ENCODE results near the gene NFATC2IP.

Gene NFATC2IP

DNA sequence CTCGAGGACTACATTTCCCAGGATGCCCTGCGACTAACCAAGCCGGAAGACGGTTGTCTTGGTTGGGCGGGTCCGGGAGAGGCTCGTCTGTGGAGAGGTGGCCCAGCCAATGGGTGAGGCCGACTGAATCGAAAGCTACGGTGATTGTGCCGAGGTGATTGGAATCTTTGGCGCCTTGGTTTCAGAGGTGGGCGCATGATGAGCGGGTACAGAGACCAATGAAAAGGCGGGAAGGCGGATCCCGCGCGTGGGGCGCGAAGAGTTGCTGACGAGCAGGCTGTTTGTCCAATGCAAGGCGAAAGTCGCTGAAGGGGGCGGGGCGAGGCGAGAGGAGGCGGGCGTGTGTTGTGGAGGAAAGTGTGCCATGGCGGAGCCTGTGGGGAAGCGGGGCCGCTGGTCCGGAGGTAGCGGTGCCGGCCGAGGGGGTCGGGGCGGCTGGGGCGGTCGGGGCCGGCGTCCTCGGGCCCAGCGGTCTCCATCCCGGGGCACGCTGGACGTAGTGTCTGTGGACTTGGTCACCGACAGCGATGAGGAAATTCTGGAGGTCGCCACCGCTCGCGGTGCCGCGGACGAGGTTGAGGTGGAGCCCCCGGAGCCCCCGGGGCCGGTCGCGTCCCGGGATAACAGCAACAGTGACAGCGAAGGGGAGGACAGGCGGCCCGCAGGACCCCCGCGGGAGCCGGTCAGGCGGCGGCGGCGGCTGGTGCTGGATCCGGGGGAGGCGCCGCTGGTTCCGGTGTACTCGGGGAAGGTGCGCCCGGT lies at the start of gene NFATC2IP:
Gene NFATC2IP, plus strand, starts transcription at position 290 of the 762 bp plus-strand sequence. Its CDS starts 75 bp downstream, at position 365.
- DNase-seq (ENCODE audit: low spot score): peak; percentile 100

DNA sequence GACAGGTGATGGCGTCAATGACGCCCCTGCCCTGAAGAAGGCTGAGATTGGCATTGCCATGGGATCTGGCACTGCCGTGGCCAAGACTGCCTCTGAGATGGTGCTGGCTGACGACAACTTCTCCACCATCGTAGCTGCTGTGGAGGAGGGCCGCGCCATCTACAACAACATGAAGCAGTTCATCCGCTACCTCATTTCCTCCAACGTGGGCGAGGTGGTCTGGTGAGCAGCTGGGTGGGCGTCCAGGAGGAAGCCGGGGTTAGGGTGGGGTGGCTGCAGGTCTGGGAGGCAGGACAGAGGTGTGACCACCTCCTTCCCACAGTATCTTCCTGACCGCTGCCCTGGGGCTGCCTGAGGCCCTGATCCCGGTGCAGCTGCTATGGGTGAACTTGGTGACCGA lies 48.9 kb upstream of the NFATC2IP start:
- DNase-seq (ENCODE audit: low spot score): no peak

DNA sequence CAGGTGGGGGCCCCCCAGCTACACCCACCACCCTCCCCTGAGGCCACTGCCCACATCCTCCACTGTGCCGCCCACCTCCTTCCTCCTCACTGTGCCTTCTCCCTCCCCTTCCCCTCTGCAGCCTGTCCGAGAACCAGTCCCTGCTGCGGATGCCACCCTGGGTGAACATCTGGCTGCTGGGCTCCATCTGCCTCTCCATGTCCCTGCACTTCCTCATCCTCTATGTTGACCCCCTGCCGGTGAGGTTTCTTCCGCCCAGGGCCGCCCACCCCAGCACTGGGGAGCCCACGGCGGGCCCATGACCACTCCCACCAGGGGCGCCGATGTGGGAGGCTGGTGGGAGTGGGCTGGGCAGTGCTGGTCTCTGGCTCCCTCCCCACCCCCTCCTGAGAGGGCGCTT lies 47.8 kb upstream of the NFATC2IP start:
- DNase-seq (ENCODE audit: low spot score): no peak

DNA sequence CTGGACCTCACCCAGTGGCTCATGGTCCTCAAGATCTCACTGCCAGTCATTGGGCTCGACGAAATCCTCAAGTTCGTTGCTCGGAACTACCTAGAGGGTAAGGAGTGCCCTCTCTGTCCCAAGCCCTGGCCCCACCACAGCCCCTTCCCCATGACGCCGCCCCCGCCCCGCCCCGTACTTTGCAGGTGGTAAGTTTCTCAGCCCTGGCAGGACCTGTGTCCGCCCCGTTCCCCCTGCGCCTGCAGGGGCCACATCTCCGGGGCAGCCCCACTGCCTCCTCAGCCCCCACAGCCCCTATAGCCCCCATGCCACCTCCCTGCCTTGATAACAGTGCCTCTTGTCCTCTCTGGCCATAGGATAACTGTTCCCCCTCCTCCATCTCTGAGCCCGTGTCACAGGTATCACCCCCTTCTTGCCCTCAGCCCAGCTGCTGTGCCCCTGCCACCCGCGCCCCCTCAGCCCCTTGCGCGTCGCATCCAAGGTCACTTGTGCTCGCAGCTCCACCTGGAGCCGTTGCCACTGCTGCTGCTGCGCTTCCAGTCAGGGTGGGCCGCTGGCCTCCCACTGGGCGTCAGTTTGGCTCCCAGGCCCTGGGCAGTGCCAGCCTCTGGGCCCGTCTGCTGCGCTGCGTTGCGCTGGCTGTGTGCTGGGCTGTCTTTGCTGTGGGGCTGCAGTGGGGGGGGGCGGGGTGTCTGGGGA lies 47.2 kb upstream of the NFATC2IP start:
- no peak for DNase-seq (ENCODE audit: low spot score)

DNA sequence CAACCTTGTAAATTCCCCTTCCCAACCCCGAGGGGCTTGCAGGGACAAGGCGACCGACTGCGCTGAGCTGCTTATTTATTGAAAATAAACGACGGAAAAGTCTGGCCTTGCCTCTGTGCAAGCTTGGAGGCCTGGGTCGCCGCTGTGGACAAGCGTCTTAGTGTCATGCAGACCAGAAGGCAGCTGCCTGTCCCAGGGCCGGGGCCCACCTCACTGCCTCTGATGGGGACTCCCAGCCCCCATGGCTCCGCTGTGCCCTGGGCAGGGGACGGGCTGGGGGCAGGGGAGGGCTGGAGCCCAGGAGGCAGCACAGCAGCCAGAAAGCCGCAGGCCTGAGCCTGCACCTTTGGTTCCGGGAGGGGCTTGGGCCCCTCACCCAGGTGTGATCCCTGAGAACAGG lies 46.4 kb upstream of the NFATC2IP start:
- no peak for DNase-seq (ENCODE audit: low spot score)

DNA sequence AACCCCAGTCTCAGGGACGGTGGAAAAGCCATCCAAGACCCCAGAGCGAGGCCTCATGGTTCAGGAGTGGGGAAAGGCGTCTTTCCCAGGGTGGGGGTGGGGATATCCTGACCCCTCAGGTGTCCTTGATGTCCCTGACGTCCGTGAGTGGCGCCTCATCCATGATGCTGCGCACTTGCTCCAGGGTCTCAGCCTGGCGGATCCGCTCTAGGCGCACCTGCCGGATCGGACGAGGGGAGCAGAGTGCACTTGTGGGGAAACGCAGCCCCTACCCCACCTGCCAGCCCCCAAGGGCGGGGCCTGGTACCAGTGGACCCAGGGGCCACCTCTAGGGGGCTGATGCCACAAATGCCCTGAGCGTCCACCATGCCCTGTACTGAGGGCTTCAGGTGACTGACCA lies 45.9 kb upstream of the NFATC2IP start:
- DNase-seq (ENCODE audit: low spot score): no peak

DNA sequence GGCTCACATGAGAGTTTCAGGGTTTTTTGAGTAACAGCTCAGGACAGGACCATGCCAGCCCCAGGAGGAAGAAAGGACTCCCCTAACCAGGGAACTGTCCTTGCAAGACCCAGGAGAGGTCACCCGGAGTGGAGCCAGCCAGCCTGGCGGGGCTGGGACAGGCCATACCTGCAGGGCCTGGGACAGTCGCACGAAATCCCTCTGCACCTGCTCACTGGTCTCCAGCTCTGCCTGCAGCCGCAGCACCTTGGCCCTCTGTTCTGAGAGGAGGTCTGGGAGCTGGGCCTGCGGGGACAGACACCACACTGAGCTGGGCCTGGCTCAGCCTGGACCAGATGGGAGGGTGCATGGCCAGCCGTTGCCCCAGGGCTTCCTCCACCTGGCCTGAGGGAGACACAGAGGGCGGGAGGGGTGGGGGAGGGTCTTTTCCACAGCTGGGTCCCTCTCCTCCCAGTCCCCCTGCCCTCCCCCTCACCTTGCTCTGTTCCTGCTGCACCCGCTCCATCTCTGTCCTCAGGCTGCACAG lies 45.4 kb upstream of the NFATC2IP start:
- DNase-seq (ENCODE audit: low spot score): no peak

DNA sequence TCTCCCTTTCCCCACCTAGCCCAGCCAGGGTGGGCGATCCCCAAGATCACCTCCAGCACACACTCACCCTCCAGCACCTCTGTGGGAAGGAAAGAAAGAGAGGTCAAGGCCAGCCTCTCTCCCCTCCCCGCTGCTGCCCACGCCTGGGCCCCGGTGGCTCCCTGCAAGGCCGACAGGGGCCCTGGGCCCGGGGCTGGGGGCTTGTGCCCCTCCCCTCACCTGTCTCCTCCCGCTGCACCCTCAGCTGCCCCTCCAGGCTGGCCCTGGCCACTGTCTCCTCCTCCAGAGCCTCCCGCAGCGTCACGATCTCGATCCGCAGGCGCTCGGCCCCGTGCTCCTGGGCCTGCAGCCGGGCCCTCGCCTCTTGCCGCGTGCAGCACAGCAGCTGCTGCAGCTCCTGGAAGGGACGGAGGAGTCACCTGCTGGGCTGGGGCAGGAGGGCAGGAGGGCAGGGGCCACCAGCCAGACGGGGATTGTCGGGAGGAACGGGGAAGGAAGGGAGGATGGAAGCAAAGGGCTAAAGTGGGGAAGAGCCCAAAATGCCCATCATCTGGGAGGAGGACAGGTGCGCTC lies 44.9 kb upstream of the NFATC2IP start:
- DNase-seq (ENCODE audit: low spot score): no peak

DNA sequence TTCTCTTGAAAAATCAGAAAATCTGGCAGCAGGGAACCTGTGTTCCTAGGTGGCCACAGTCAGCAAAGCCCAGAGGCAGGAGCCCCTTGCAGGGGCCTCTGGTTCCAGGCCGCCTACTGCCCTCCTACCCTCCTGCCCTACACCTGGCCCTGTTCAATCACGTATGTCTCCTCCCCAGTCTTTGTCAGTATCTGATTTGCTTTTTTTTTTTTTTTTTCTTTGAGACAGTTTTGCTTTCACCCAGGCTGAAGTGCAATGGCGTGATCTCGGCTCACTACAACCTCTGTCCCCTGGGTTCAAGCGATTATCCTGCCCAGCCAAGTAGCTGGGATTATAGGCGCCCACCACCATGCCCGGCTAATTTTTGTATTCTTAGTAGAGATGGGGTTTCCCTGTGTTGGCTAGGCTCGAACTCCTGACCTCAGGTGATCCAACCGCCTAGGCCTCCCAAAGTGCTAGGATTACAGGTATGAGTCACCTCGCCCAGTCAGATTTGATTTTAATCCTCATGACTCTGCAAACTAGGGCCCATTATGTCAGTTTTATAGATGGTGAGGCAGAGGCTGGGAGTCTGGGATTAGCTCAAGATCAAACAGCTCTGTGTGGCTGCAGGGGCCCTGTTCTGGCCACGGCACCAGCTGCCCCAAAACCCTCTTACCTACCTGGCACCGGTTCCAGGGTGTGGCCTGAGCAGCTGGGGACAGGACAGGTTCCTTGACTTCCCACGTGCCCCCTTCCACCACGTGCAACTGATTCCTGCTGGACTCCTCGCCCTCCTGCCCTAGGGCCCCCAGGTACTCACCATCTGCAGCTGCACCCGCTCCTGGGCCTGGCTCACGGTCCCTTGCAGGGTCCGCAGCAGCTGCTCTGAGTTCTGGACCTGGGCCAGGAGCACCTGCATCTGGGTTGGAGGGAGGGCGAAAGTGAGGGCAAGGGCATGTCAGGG lies 40.4 kb upstream of the NFATC2IP start:
- no peak for DNase-seq (ENCODE audit: low spot score)

DNA sequence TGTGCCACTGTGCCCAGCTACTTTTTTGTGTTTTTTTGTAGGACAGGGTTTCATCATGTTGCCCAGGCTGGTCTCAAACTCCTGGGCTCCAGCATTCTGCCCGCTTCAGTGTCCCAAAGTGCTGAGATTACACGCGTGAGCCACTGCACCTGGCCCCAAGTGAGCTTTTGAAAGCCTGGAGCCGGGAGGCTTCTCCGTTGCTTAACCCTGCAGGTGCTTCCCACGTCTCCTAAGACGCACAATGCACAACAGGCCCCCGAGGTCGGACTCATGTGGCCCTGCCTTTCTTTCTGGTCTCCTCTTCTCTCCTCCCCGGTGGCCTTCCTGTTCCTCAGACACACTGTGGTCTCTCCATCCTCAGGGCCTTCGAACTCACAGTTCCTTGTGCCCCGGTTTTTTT lies 38.2 kb upstream of the NFATC2IP start:
- DNase-seq (ENCODE audit: low spot score): no peak

DNA sequence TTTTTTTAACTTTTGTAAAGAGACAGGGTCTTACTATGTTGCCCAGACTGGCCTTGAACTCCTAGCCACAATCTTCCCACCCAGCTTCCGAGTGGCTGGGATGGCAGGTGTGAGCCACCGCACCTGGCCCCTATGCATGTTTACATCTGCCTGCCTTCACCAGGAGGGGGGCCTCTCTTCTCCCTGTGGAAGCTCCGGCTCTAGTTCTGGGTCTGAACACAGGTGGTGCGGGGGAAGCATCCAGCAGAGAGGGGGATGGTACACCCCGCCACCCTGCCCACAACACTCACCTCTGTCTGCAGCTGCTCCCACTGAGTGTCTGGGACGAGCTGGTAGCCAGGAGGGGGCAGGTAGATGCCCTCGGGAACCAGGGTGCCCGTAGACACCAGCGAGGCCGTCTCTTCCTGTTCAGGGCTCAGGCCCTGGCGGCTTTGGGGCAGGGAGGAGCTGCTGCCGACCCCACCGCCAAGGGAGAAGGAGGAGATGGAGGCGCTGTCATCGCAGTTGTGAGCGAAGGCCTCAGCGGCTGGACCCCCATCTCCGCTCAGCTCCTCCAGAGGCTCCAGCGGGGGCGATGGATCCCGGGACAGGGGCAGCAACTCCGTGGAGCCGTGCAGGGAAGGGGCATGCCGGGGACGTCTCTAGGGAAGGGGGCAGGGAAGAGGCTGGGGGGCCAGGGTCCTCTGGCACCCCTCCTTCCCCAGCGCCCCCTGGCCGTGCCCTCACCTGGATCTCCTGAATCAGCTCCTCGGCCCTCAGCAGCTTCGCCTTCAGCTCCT lies 36.6 kb upstream of the NFATC2IP start:
- DNase-seq (ENCODE audit: low spot score): no peak

DNA sequence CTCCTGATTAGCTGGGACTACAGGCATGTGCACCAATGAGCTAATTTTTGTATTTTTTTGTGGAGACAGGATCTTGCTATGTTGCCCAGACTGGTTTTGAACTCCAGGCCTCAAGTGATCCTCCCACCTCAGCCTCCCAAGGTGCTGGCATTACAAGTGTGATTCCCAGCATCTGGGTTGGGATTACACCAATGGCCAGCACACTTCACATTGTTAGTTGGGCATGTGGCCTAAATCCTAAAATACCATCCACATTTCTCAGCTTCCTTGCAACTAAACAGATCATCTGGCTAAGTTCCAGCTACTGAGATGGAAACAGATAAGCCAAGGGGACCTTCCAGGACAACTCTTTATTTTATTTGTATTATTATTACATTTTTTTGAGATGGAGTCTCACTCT lies 35.6 kb upstream of the NFATC2IP start:
- no peak for DNase-seq (ENCODE audit: low spot score)

DNA sequence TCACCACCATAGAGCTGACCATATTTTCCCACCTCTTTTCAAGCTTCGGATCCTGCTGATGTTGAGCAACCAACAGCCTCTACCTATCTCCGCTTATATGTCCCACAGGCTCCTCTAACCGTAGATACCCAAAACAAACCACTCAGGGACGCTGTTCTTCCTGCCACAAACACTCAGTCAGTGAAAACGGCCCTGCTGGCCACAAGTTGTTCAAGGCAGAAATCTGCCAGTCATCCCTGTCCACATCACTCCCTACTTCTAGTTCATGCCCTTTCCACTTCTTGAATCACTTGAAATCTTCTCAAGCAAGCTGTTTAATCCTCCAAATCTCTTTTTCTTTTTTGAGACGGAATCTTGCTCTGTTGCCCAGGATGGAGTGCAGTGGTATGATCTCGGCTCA lies 33.6 kb upstream of the NFATC2IP start:
- DNase-seq (ENCODE audit: low spot score): no peak

DNA sequence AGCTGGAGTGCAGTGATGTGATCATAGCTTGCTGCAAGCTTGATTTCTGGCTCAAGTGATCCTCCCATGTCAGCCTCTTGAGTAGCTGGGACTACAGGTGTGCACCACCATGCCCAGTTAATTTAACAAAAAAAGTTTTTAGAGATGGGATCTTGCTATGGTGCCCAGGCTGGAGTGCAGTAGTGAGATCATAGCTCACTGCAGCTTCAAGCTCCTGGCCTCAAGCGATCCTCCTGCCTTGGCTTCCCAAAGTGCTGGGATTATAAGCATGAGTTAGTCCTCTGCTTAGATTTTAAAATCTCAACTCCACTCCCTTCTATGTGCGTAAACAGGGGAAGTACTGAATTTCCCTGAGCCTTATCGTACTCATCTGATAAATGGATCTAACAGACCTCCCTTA lies 32.0 kb upstream of the NFATC2IP start:
- no peak for DNase-seq (ENCODE audit: low spot score)

DNA sequence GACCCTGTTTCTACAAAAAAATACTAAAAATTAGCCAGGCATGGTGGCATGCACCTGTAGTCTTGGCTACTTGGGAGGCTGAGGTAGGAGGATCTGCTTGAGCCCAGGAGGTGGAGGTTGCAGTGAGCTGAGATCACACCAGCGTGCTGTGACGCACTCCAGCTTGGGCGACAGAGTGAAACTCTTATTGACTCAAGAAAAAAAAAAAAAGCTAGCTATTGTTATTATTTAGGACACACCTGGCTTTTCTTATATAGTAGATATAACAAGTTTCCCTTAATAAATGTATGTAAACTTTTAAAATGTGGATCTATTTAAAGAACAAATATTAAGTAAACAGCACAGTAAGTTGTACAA lies 27.5 kb upstream of the NFATC2IP start:
- DNase-seq (ENCODE audit: low spot score): no peak

DNA sequence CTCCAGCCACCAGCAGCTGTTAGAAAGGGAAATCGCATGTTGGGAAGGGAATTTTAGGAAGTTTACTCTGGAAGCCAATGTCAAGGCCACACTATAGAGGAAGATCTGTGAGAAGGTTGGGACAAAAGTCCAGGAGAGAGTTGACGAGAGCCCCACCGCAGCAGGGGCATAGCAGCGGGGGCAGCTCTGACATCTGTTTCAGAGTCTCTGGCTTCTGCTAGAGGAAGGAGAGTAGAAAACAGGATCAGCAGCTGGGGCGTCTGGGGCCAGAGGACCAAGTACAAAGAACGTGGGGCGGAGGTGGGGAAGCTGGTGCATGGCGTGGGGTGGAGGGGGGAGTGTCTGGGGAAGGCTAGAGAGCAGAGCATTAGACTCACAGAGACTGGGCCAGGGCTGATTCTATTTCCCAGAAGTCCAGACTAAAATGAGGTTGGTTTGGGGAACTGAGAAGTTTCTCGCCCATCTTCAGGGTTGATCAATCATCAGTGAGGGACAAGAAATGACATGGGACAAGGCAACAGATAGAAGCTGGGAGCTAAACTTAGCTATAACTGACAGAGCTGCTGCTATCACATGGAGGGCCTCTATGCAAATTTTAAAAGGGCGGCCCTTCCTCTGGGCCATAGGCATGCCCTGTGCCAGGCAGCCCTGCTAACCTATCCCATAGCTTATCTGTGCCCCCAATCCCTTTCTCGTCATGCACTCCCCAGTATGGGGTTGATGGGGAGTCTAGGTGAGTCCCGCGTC lies 26.9 kb upstream of the NFATC2IP start:
- no peak for DNase-seq (ENCODE audit: low spot score)

DNA sequence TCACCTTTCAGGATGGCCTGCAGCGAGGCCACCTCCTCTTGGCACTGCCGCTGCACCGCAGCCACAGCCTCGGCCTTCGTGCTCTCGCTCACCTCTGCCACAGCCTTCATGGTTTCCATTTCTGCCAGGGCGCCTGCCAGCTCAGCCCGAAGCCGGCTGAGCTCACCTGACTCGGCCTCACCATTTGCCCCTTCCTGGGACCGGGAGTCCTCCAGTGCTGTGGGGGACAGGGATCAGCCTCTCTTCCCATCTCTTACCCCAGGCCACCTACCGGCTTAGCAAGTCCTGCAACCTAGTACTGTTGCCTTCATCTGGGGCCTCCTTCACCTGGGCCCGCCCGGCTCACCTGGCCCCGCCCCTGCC lies 26.4 kb upstream of the NFATC2IP start:
- no peak for DNase-seq (ENCODE audit: low spot score)

DNA sequence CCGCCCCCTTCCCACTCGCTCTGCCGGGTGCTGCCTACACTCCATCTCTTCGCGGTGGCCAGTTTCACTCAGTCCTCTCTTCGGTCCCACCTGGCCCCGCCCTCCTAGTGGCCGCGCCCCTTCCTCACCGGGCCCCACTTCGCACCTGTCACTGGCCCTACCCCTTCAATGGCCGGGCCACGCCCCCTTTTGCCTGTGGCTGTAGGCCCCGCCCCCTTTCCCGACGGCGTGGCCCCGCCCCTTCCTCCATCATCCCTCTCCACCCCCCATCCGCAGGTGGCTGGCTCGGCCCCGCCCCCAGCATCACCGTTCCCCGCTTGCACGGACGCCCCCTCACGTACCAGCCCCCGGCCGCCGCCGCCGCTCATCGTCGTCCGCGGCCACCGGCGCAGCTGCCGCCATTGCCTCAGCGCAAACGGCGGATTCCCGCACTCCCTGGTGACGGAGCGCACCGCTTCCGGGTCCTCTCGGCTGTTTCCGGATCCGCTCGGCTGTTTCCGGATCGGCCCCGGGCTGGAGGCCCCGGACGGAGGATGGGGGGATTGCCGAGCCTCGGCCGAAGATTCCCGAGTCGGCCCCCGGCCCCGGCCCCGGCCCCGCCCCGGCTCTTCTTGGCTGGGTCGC lies 25.9 kb upstream of the NFATC2IP start, which contains the start of gene RABEP2:
Gene RABEP2, minus strand, starts transcription at position 477 of the 624 bp plus-strand sequence. Its CDS starts 75 bp downstream, at position 402.
- peak; percentile 98 for DNase-seq (ENCODE audit: low spot score)

DNA sequence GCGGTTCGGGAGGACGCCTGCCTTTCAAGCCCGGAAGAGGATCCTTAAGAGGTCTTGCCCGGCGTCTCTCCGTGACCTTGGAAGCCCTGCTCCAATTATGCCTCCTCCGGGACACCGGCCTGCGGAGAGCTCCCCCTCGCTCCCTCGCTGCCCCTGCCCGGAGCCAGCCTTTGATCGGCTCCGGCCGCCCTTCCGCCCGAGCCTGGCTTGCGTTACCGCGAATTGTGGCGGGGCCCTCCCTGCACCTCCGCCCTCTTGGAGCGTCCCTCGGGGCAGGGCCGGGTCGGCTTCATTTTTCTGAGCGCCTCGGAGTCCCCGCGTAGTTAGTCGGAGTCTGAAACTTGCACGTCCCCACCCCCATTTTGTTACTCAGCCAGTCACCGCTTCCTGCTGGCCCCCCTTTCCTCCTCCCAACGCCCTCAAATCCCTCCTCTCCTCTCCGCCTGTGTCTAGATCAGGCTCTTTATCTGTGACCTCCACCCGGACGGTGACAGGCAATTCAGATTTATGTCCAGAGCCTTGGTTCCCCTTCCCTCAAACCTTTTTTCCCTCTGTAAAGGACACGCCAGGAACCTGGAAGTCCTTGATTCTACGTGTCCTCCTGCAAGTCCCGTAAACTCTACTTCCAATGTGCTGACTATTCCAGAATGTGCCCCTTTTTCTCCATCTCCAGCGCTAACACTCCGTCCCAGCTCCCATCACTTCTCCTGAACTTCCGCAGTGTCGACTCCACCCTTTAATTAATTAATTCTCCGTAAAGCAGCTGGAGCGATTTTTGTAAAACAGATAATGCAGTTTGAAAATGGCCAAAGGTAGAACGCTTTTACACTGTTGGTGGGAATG lies 25.1 kb upstream of the NFATC2IP start:
- peak; percentile 91 for DNase-seq (ENCODE audit: low spot score)

Measured in ecto neural progenitor cell (in vitro differentiated cells).